ENCODE data around the gene PTH2.
"Not testable (repeated sequence)": the region's sequence is repeated elsewhere in the genome, so short reads cannot be mapped to it uniquely, and the experiment has no call there.

The PTH2 gene

DNA sequence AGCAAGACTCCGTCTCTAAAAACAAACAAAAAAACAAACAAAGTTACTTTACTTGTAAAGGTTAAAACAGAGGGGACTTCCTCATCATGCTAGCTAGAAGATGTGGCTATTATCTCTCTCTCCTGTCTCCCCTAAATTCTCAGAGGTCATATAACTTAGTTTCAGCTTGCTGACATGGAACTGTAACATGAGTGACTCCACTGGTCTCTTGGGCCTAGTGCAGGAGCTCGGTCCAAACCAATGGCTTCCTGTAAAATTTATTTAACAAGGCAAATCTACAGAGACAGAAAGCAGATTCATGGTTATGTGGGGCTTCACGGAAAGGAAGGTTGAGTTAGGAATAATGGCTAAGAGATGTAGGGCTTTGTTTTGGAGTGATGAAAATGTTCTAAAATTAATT lies 44.7 kb downstream of the PTH2 start:
- FAIRE-seq (no peak), DNase-seq (ENCODE audit: insufficient read length, low spot score) (no peak)

GRCh38 chr19:49374665-49375434 lies 48.4 kb downstream of the PTH2 start:
- TF ChIP-seq, protein P1, sequence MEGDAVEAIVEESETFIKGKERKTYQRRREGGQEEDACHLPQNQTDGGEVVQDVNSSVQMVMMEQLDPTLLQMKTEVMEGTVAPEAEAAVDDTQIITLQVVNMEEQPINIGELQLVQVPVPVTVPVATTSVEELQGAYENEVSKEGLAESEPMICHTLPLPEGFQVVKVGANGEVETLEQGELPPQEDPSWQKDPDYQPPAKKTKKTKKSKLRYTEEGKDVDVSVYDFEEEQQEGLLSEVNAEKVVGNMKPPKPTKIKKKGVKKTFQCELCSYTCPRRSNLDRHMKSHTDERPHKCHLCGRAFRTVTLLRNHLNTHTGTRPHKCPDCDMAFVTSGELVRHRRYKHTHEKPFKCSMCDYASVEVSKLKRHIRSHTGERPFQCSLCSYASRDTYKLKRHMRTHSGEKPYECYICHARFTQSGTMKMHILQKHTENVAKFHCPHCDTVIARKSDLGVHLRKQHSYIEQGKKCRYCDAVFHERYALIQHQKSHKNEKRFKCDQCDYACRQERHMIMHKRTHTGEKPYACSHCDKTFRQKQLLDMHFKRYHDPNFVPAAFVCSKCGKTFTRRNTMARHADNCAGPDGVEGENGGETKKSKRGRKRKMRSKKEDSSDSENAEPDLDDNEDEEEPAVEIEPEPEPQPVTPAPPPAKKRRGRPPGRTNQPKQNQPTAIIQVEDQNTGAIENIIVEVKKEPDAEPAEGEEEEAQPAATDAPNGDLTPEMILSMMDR (IDR thresholded peaks at IDR 0.05; ENCODE audit: insufficient read depth, missing control alignments): no peak
- no peak for DNase-seq (ENCODE audit: insufficient read length, low spot score)
- FAIRE-seq: no peak

More for the DNA sequence above, 44.7 kb downstream of the PTH2 start:
- TF ChIP-seq, protein P1 (IDR thresholded peaks at IDR 0.05; ENCODE audit: insufficient read depth, missing control alignments): no peak

- not testable (repeated sequence) for FAIRE-seq; DNase-seq (ENCODE audit: insufficient read length, low spot score)
Measured at GRCh38 chr19:49373174-49373573, 50.1 kb downstream of the PTH2 start.

All from D721Med (cell line).